SHP77 (cell line): ENCODE results near the gene ENPP1.

Source experiments
- DNase-seq, 2 experiments: peaks; one replicate each; lab custom pipeline; 2025; lab: John Stamatoyannopoulos, UW

ENPP1 gene

DNA sequence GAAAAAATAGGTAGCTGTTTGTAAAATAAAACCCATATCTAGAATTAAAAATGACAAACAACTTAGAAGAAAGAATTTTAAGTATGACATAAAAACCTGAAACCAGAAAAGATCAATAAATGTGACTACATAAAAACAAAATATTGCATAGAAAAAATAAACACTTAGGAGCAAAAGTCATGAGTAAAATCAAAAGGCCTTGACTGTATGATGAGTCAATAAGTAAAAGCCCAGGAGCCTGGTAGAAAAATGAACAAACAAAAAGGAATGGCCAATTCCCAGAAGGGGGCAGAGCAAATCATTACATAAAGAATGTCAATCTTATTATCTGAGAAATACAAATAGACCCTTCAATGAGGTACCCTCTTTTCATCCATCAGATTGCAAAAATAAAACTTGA is 20.7 kb upstream of the ENPP1 start:
- no peak for DNase-seq

DNA sequence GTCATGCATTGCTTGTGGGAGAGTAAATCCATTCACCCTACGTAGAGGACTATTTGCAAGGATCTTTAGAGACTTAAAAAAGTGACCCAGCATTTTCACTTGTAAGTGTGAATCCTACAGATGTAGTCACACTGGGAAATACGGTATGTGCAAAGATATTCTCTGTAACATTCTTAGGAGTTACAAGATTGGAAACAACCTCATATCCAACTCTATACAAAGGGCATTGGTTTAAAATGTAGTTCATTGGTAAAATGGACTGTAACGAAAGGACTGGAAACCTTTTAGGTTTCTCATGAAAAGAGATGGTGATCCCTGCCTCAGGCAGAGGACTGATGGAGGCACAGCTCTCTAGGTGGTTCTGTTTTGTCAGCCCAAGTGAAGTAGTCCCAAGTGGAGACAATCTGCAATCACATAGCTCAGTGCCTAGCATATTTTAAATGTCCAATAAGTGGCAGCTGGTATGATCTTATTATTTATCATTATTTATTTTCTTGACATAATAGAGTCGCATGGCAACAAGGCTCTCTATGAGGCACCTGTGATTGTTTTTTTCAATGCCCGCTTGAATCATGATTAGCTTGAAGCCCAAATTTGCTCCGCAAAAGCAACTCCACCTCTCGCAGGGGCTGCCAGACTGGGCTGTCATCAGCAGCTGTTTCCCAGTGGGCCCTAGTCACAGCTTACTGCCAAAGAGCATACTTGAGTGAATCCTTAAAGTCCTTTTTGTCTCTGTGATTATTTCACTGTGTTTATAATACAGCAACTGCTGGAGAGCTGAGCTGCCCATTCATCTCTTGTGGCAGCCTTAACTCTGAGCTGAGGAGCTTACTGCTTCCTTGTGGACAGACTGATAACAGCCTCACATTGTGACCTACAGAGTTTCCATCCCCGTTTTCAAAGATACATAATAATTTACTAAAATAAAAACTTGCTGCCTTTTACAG is 19.8 kb upstream of the ENPP1 start:
- DNase-seq: no peak

DNA sequence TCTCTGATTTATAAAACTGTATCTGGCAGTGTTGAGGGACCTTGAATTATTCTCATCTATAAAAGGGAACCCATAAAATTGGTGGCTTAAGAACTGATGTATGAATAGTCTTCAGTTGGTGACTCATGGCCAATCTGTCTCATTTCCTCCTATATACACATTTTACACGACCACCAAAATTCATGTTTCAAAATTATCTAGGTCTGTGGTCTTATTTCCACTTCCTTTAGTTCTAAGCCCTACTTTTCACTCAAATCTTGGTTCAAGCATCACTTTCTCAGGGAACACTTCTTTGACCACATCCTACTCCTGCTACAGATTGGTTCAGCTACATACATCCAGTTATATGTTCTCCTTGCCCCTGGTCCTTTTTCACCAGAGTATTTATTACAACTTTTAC is 18.6 kb upstream of the ENPP1 start:
- no peak for DNase-seq

DNA sequence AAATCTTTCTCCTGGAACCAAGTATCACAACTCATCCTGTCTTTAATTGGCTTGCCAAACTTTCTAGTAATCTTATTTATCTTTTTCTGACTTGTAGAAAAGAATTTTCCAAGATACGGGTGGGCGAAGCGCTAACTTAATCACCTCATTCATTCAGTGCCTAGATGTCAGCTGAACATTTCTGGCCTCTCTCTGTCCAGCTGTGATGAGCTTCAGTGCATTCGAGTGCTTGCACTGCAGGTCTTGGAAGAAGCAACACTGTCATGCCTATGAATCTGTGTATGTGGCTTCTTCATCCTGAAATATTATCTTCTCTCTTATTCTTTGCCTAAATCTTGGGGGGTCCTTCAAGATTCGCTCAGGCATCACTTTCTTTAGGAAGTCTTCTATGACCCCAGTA is 16.3 kb upstream of the ENPP1 start:
- DNase-seq: no peak

DNA sequence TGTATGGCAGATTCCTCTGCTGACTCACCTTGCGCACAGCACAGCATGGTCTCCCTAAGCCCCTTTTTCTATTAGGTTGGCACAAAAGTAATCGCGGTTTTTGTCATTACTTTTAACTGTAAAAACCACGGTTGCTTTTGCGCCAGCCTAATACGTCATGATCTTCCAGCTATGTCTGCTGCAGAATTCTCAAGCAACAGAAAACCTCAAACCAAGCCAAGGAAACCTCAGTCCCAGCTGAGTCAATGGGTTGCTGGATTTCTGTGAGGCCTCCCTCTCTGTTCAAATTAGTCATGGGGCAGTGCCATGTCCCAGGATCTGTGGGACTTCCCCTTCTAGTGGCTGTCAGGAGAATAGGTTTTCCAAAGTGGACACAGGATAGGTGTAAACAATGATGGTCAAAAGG is 15.7 kb upstream of the ENPP1 start:
- no peak for DNase-seq

DNA sequence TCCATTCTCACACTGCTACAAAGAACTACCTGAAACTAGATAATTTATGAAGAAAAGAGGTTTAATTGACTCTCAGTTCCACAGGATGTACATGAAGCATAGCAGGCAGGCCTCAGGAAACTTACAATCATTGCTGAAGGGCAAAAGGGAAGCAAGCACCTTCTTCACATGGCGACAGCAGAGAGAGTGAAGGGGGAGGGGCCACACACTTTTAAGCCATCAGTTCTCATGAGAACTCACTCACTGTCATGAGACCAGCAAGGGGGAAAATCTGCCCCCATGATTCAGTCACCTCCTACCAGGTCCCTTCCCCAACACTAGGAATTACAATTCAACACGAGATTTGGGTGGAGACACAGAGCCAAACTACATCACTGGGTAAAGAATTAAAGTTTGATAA is 12.5 kb upstream of the ENPP1 start:
- no peak for DNase-seq

DNA sequence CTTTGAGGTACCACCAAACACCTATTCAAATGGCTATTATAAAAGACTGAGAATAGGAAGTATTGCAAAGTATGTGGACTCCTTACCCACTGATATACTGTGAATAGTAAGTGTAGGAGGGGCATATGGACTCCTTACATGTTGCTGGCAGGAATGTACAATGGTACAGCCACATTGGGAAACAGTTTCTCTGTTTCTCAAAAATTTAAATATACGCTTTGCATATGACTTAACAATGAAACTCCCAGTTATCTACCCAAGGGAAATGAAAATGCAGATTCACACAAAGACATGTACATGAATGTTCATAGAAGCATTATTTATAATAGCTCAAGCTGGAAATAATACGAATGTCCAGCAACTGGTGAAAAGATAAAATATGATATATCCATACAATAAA is 5.5 kb upstream of the ENPP1 start:
- no peak for DNase-seq

DNA sequence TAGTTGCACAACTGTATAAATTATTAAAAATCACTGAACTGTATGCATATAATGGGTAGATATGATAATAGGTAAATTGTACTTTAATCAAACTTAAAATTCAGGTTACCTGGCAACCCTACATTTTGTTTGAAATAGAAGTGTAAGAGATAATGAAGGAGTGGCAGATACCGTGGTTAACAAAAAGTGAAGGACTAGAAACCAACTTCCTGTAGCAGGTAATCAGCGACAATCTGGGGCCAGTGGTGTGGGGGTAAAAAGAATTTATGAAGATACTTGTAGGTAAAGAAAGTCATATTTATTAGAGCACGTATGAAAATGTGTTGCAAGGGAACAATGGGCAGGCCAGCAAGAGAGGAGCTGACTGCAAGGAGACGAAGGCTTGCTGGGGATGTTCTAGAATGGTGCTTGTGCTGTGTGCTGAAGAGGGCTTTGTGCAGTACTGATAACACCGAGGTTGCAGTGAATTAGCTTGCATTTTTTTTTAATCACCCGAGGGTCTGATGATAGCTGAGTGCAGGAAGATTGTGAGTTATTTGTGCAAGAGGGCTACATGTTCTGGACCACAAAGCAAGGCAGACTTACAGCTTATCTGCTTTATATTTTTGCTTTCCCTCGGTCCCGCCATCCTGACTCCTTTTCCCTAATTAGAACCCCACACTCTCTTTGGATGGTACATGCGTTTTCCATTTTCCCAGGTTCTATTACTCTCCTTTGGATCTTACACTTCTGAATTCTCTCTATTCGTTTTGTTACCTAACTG is 4.6 kb upstream of the ENPP1 start:
- DNase-seq: no peak

DNA sequence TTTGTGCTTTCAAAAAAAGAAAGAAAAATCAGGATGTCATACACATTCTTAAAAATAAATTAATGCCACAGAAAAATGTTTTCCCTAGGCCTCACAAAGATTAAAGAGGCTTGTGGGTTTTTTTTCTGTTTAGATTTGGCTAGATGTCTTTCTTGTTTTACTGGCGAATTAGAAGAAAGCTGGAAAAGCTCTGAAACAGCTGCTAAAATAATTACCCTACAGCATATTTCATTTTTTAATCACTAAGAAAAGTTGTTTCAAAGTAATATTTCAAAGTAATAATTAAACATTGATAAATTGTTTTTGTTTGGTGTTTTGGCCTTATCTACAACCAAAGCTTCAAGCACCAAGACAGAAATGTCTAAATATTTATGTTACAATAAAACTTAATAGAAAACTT is 3.7 kb upstream of the ENPP1 start:
- no peak for DNase-seq

DNA sequence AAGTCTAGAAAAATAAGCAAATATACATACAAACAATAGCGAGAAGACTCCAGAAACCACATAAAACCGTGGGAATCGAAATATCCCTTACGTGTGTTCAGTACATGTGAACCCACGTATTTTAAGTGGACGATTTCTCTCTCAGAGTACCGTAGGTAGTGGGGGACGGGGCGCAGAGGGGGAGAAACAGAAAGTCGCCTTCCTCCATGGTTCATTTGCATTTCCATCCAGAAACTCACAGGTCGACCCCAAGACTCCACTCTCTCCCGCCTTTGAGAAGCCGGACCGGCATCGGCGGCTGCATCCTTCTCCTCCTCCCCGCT is 538 bp upstream of the ENPP1 start:
- no peak for DNase-seq

DNA sequence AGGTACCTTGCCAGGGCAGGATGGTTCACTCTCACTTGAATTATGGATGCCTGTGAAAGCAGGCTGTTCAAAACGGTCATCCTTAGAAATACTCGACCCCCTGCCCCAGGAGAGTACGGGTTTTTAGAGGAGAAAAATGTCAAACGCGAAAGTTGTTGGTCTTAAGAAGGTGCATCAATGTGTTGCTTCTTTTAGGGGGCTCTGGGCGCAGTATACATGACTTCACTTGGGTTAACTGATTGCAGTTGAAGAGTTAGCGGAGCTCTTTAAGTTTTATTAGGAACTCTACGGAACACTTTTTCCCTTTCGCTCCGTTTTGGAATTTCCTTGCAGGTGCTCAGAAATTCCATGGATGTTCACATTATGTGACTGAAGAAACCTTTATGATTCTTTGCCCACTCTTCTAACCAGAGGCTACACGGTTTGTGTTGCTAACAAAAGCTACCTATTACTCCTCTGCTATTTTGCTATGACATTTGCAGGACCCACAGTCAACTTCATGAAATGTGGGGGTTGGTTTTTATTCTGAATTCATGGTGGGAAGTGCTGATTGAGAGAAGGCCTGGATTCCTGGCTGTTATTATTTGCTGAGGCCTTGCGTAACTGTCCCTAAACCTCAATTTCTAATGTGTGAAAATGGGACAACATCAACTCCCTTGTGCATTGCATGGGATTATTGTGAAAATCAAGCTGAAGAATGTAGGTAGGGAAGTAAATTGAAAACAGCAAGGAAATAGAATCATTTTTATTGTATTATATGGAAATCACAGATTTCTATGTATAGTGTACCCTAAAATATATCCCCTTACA is 845 bp downstream of the ENPP1 start:
- no peak for DNase-seq

DNA sequence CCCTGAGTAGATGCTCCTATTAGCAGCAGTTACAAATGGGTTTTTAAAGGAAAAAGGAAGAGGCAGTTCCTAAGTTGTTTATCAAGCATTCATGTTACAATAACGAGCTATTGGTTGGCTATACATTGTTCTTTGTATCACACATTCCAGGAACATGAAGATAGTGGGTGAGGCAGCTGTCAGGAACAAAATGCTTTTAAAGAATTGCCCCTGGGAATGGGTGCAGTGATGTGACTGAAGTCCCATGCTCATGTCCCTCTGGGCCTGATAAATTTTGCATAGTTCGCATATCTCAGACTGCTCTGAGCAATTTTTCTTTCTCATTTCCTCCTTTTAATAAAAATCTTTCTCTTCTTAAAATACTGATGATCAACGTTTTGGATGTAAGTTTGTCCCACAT is 3.7 kb downstream of the ENPP1 start:
- DNase-seq: no peak

DNA sequence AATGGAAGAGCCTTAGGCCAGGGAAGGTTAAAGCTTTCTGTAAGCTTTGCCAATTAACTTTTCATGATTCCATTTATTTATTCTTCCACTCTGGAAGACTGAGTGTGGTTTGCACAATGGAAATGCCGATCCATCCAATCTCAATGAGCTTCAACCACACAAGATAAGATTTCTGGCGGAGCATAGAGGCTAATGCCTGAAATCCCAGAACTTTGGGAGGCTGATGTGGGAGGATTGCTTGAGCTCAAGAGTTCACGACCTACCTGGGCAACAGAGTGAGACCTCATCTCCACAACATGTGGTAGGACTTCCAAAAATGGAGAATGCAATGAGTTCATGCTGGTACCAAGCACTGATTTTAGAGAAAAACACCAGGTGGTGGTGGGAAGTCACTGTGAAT is 6.2 kb downstream of the ENPP1 start:
- no peak for DNase-seq

DNA sequence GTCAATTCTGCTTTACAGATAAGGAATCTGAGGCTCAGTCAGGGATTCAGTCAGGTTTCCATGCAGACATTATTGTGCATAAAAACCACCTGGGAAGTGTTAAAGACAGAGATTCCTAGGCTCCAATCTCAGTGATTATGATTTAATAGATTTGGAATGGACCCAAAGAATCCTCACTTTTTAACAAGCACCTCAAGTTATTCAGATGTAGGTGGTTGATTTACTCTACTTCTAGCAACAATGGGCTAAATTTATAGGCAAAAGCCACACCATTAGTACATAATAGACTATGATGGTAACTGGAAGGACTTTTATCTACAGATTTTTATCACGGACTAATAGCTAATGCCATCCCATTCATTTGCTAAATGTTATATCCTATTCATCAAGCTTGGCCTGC is 9.0 kb downstream of the ENPP1 start:
- DNase-seq: no peak

DNA sequence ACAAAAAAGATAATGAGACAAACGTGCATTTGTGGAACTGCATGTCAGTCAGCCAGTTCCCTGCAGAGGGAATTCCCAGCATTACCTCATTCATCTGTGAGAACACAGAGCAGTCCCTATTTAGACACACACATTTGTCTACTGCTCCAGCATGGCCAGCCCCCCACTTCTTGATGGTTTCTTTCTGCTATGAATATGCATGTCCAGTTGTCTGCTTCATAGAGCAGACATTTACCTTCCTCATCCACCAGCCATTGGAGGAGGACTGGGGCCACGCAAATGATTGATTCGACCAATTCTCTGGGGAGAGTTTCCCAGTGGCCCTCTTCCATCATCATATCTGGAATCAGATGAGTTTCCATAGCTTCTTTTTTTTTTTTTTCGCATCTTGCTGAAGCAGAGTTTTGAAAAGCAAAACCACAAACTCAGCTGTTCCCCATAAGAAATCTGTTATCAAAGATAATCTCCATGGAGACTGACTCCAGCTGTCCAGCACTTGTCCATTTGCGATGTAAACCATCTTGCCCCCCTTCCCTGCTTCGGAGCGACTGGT is 11.8 kb downstream of the ENPP1 start:
- DNase-seq: no peak

DNA sequence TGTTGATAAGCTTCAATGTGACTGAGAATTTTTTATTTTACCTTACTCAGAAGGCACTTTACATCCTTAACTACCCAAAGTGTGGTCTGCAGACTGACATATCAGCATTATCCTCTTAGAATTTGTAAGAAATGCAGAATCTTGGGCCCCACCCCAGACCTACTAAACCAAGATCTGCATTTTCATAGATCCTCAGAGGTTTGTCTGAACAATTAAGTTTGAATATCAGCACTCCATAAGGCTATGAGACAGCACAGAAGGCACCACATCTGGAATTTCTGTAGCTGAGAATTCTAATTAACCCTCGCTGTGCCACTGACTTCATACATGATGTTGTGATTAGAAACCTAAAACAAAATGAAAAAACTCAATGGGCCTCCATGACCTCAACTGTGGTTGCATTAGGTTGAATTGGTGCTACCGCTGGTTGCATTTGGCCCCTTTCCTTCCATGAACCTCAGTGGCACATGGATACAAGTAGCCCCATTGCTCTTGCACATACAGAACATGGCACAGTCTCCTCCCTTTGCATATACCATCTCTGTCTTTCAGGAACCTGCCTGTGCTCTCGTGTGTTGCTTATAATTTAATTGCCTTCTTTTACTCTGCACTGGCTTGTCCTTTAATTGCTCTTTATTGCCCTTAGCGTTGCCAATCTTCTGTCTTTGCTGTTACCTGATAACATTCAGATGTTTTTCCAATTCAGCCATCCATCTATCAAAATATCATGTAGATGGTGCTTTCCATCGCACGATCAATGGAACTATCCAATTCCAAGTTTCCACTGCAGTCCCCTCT is 13.4 kb downstream of the ENPP1 start:
- no peak for DNase-seq

DNA sequence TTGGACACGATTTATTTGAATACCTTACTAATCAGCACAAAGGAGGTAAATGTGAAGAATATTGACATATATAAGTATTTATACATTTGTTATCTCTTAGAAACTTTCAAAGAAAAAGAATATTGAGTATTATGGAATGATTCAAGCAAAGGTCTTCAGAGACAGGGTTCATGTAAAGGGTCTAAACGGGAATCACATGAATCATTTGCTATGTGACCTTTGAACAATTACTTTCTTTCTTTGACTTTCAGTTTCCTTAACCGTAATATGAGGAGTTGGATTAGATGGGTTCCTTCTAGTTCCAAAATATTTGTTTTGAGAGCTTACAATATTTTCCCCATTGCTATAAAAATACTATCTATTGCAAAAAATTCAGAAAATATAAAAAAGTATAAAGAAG is 14.3 kb downstream of the ENPP1 start:
- DNase-seq: no peak

DNA sequence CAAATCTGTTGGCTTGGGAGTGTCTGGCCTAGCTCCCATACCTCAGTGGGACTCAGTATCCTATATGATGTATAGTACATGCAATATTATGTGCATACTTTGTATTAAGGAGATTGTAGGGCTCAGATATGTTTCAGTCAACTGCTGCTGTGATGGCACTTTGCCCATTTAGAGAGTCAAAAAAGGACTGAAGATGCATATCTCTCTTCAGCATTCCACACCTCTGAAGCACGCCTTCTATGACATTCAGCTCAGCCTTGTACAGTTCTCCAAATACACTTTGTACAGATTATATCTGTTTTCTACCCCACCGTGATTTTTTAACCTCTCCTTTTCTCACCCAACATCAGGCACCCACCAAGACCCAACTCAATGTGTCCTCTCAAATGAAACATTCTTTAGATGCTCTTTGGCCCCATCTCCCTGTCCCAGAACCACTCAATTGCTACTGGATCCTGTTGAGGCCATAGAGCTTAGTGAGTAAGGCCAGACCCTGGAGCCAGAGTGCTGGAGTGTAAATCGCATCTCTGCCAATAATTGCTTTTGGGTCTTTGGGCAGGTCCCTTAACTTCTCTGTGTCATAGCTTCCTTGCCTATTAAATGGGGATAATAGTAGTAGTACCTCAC is 15.6 kb downstream of the ENPP1 start:
- no peak for DNase-seq

DNA sequence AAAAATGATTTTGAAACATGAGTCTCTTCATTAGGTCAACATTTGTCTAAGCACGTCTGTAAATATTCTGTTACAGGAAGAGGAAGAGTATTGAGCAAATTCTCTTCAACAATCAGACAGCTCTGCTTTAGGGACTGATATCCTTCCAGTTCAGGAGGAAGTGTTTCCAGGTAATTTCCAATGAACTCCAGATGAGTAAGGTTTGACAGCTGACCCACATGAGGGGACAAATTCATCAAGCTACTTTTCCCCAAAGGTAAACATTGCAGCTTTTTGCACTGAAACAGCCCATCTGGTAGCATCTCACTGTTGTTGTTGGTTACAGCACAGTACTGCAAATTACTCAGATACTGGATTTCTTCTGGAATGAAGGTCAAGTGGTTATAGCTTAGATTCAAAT is 18.1 kb downstream of the ENPP1 start:
- no peak for DNase-seq

DNA sequence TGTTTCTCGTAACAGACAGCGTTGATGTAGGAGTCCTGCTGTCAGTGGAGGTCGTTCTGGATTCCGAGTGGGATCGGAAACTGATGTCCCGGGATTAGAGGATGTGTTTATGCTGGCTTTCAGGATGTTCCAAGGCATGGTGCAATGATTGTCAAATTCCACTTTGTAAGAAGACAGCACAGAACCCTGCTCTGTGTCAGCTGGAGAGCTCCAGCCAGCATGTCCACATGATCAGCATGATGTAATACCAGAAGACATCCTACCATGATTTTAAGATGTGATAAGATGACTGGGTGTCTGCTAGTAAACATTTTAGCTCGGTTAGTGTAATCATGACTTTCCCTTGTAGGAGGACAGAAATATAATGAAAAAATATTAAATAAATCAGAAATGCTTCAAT is 20.3 kb downstream of the ENPP1 start:
- no peak for DNase-seq

DNA sequence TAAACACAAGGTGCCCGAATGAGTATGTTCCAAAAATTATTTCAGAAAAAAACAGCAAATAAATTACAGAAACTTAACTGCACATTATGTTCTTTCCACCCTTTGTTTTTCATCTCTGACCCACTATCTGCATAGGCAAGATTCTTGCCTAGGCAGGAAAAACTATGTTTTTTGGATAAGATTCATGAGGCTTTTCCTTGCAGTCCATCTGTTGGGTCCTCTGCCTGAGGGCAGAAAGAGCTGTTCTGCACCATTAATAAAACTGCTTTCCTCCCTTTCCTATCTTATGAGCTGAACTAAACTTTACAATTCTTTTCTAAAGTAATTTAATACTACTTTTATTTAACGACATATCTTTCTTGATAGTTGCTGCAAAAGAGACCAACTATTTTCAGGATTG is 21.1 kb downstream of the ENPP1 start:
- no peak for DNase-seq
